GM23248 (cell line): ENCODE data around the gene WDR35.

Experiments used
- EZH2 ChIP-seq: fragments of 200-600 bp; sonication (generic); IDR thresholded peaks from 2 replicates; pipeline ENCODE4 v1.6.1; 2018; ENCODE audit warnings: antibody characterized with exemption, mild to moderate bottlenecking; ENCODE audit not compliant: insufficient read depth, poor library complexity, severe bottlenecking
- EZH2phosphoT487 ChIP-seq: fragments of 200-600 bp; sonication (generic); IDR thresholded peaks from 2 replicates; pipeline ENCODE4 v1.6.1; 2018; ENCODE audit warnings: antibody characterized with exemption, moderate library complexity, mild to moderate bottlenecking, low read depth; ENCODE audit not compliant: insufficient read depth

- no peak for TF ChIP-seq EZH2
- TF ChIP-seq EZH2phosphoT487: no peak
Measured at GRCh38 chr2:20008703-20009102, 18.8 kb upstream of the WDR35 start.
